ENCODE measurements around the gene ZBTB42. TPM values are rescaled to one million over a fixed set of nuclear protein-coding genes. Genes with fewer than 3 reads are reported as not detected.

Gene ZBTB42
- total RNA-seq, 1 experiment from 2014 or later, result 4.2 TPM

GRCh38 chr14:104844306-104845032, 43.6 kb downstream of the ZBTB42 start:
- Histone ChIP-seq H4K20me1 (ENCODE audit: insufficient read depth) (no peaks in the 10 kb centered on the region; the same call in 1 of the 2 replicates), H3K9me2 (ENCODE audit: insufficient read depth) (no peaks in the 10 kb centered on the region), H3K4me1 (replicated peaks; ENCODE audit: insufficient read depth) (no peaks in the 10 kb centered on the region), H3K79me2 (ENCODE audit: low read depth) (no peaks in the 10 kb centered on the region), H3K27me3 (ENCODE audit: insufficient read depth, low read depth) (no peaks in the 10 kb centered on the region), H2AFZ (no peak overlapping the region), H3K4me2 (no peak overlapping the region), H3K36me3 (ENCODE audit: low read depth) (no peaks in the 10 kb centered on the region), H3K27ac (no peak overlapping the region), H3K9me3 (ENCODE audit: insufficient read depth, low read depth) (peaks cover 7% of the 10 kb centered on the region; the same call in 1 of the 2 replicates), H3F3A (ENCODE audit: insufficient read depth, low read depth) (no peaks in the 10 kb centered on the region; the same call in 1 of the 2 replicates), H3K4me3 (no peak overlapping the region)
- POLR2A ChIA-PET (ENCODE audit: unreplicated experiment), result no interaction called here
- CTCF ChIA-PET, result no interaction called here
- intact Hi-C loops (cut with micrococcal nuclease; ENCODE audit: unreplicated experiment), result no loop called here
- no peak for TF ChIP-seq EZH2 (IDR thresholded peaks at IDR 0.05; ENCODE audit: low read depth)
- TF ChIP-seq CTCF (conservative IDR thresholded peaks at IDR 0.05), result no peak
- no TSS peak for BruUV-seq (replicated peaks)
- DNase-seq, result no peak

- CTCF ChIA-PET, result no interaction called here
- no peaks in the 10 kb centered on the region; the same call in 1 of the 2 replicates for H4K20me1 ChIP-seq (ENCODE audit: insufficient read depth)
- peaks cover 3% of the 10 kb centered on the region; the same call in 1 of the 2 replicates for H3K9me3 ChIP-seq (ENCODE audit: insufficient read depth, low read depth)
- H3K79me2 ChIP-seq (ENCODE audit: low read depth), result no peaks in the 10 kb centered on the region
- H3K27me3 ChIP-seq (ENCODE audit: insufficient read depth, low read depth), result no peaks in the 10 kb centered on the region
- DNase-seq, result no peak
- H3K27ac ChIP-seq, result no peak overlapping the region
- no TSS peak for BruUV-seq (replicated peaks)
- intact Hi-C loops (cut with micrococcal nuclease; ENCODE audit: unreplicated experiment), result no loop called here
- POLR2A ChIA-PET (ENCODE audit: unreplicated experiment), result no interaction called here
- H3K36me3 ChIP-seq (ENCODE audit: low read depth), result no peaks in the 10 kb centered on the region
- H3K4me3 ChIP-seq, result no peak overlapping the region
- no peak overlapping the region for H3K4me2 ChIP-seq
- no peaks in the 10 kb centered on the region for H3K4me1 ChIP-seq (replicated peaks; ENCODE audit: insufficient read depth)
- H2AFZ ChIP-seq, result no peak overlapping the region
- no peaks in the 10 kb centered on the region for H3K9me2 ChIP-seq (ENCODE audit: insufficient read depth)
- TF ChIP-seq EZH2 (IDR thresholded peaks at IDR 0.05; ENCODE audit: low read depth) (no peak), CTCF (conservative IDR thresholded peaks at IDR 0.05) (no peak)
- no peaks in the 10 kb centered on the region; the same call in 1 of the 2 replicates for H3F3A ChIP-seq (ENCODE audit: insufficient read depth, low read depth)
These were observed 44.2 kb downstream of the ZBTB42 start for GRCh38 chr14:104845033-104845666.

GRCh38 chr14:104845834-104846441, 45.0 kb downstream of the ZBTB42 start:
- DNase-seq, result no peak
- CTCF ChIA-PET, result no interaction called here
- no peak overlapping the region for H2AFZ ChIP-seq
- POLR2A ChIA-PET (ENCODE audit: unreplicated experiment), result no interaction called here
- no peak overlapping the region for H3K27ac ChIP-seq
- no peaks in the 10 kb centered on the region for H3K9me3 ChIP-seq (ENCODE audit: insufficient read depth, low read depth)
- no peak for TF ChIP-seq EZH2 (IDR thresholded peaks at IDR 0.05; ENCODE audit: low read depth)
- no peak for TF ChIP-seq CTCF (conservative IDR thresholded peaks at IDR 0.05)
- intact Hi-C loops (cut with micrococcal nuclease; ENCODE audit: unreplicated experiment), result no loop called here
- no peaks in the 10 kb centered on the region for H3K27me3 ChIP-seq (ENCODE audit: insufficient read depth, low read depth)
- no peaks in the 10 kb centered on the region for H3K36me3 ChIP-seq (ENCODE audit: low read depth)
- no peak overlapping the region for H3K4me3 ChIP-seq
- no TSS peak for BruUV-seq (replicated peaks)
- H4K20me1 ChIP-seq (ENCODE audit: insufficient read depth), result no peaks in the 10 kb centered on the region; the same call in 1 of the 2 replicates
- no peaks in the 10 kb centered on the region; the same call in 1 of the 2 replicates for H3F3A ChIP-seq (ENCODE audit: insufficient read depth, low read depth)
- H3K9me2 ChIP-seq (ENCODE audit: insufficient read depth), result no peaks in the 10 kb centered on the region
- H3K4me2 ChIP-seq, result no peak overlapping the region
- H3K79me2 ChIP-seq (ENCODE audit: low read depth), result no peaks in the 10 kb centered on the region
- H3K4me1 ChIP-seq (replicated peaks; ENCODE audit: insufficient read depth), result no peaks in the 10 kb centered on the region

Measured in PC-9 (cell line).